ENCODE measurements around the gene VAMP8.

GRCh38 chr2:85557130-85557529 is 20.3 kb upstream of the VAMP8 start:
- TF ChIP-seq CTCF (IDR thresholded peaks at IDR 0.05; ENCODE audit: extremely low read depth in 1 of 2, insufficient read depth in 1 of 2, low read depth in 1 of 2, low read length in 2 of 2), result no peak
- TF ChIP-seq POLR2A (IDR thresholded peaks at IDR 0.05; ENCODE audit: low read depth, low read length), result no peak
- no peak for TF ChIP-seq EZH2 (IDR thresholded peaks at IDR 0.05; ENCODE audit: borderline replicate concordance, low read depth, low read length, severe bottlenecking)
- TF ChIP-seq MYC (IDR thresholded peaks at IDR 0.05; ENCODE audit: low read depth, low read length), result no peak
- TF ChIP-seq MAX (IDR thresholded peaks at IDR 0.05; ENCODE audit: insufficient read depth, insufficient read length), result no peak
- no peak for TF ChIP-seq JUN (IDR thresholded peaks at IDR 0.05; ENCODE audit: borderline replicate concordance, insufficient read depth, insufficient read length, low read depth)
- TF ChIP-seq POLR2AphosphoS5 (IDR thresholded peaks at IDR 0.05; ENCODE audit: insufficient read depth, low read depth, low read length), result no peak
- TF ChIP-seq GATA2 (IDR thresholded peaks at IDR 0.05; ENCODE audit: insufficient read depth, insufficient read length, low read depth, low read length), result no peak
- no peak for TF ChIP-seq FOS (IDR thresholded peaks at IDR 0.05; ENCODE audit: borderline replicate concordance, insufficient read depth, low read length)

All from endothelial cell of umbilical vein (primary cell).